GM19438 (cell line): Measurements from ENCODE around the gene ADAMTS6.

Experiments used
- ATAC-seq: cut with Tn5 transposase; IDR thresholded peaks from one replicate; pipeline ENCODE4 v1.9.1; 2021; ENCODE audit warnings: low read depth; ENCODE audit not compliant: unreplicated experiment

The ADAMTS6 gene

GRCh38 chr5:65474130-65474711 is 7.5 kb downstream of the ADAMTS6 start:
- ATAC-seq = no peak

GRCh38 chr5:65468633-65469032 is 13.1 kb downstream of the ADAMTS6 start:
- ATAC-seq = no peak

GRCh38 chr5:65462139-65462705 is 19.5 kb downstream of the ADAMTS6 start:
- no peak for ATAC-seq

- no peak for ATAC-seq
Observed at GRCh38 chr5:65461490-65461889, 20.2 kb downstream of the ADAMTS6 start.

- no peak for ATAC-seq
Observed at GRCh38 chr5:65459995-65460394, 21.7 kb downstream of the ADAMTS6 start.

- ATAC-seq = no peak
Observed at GRCh38 chr5:65455064-65455463, 26.7 kb downstream of the ADAMTS6 start.

GRCh38 chr5:65451436-65451835 is 30.3 kb downstream of the ADAMTS6 start:
- ATAC-seq = no peak

GRCh38 chr5:65446682-65447081 is 35.0 kb downstream of the ADAMTS6 start:
- ATAC-seq = no peak

- no peak for ATAC-seq
Observed at GRCh38 chr5:65441800-65442199, 39.9 kb downstream of the ADAMTS6 start.

GRCh38 chr5:65440456-65440855 is 41.3 kb downstream of the ADAMTS6 start:
- no peak for ATAC-seq

- no peak for ATAC-seq
Observed at GRCh38 chr5:65434122-65434521, 47.6 kb downstream of the ADAMTS6 start.

- ATAC-seq = no peak
Observed at GRCh38 chr5:65426656-65427055, 55.1 kb downstream of the ADAMTS6 start.

GRCh38 chr5:65423623-65424022 is 58.1 kb downstream of the ADAMTS6 start:
- ATAC-seq = no peak

- ATAC-seq = no peak
Observed at GRCh38 chr5:65418661-65419060, 63.1 kb downstream of the ADAMTS6 start.

GRCh38 chr5:65413822-65414221 is 67.9 kb downstream of the ADAMTS6 start:
- no peak for ATAC-seq

- ATAC-seq = no peak
Observed at GRCh38 chr5:65412842-65413241, 68.9 kb downstream of the ADAMTS6 start.

GRCh38 chr5:65411356-65411755 is 70.4 kb downstream of the ADAMTS6 start:
- no peak for ATAC-seq

- no peak for ATAC-seq
Observed at GRCh38 chr5:65395526-65396155, 86.1 kb downstream of the ADAMTS6 start.

- ATAC-seq = no peak
Observed at GRCh38 chr5:65394087-65394486, 87.6 kb downstream of the ADAMTS6 start.

- ATAC-seq = no peak
Observed at GRCh38 chr5:65391591-65391990, 90.1 kb downstream of the ADAMTS6 start.

- ATAC-seq = no peak
Observed at GRCh38 chr5:65390208-65390607, 91.5 kb downstream of the ADAMTS6 start.

- ATAC-seq = no peak
Observed at GRCh38 chr5:65383859-65384258, 97.9 kb downstream of the ADAMTS6 start.
